ENCODE data around the gene ETAA1.

DNA sequence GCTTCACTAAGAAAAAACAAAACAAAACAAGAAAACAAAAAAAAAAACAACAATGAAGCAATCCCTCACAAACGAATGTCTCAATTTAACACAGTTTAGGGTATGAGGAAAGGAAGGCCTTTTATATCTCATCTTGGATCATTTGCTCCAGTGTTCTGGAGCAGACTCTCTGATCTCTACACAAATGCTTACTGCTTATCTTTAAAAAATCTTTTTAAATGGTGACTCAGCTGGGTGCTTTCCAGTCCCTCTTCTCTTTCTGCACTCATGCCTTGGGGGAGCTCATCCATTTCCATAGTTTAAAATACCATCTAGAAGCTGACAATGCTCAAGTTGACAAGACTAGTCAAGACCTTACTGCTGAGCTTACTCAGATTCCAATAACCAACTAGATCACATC lies 56.2 kb downstream of the ETAA1 start:
- TF ChIP-seq, protein P1, sequence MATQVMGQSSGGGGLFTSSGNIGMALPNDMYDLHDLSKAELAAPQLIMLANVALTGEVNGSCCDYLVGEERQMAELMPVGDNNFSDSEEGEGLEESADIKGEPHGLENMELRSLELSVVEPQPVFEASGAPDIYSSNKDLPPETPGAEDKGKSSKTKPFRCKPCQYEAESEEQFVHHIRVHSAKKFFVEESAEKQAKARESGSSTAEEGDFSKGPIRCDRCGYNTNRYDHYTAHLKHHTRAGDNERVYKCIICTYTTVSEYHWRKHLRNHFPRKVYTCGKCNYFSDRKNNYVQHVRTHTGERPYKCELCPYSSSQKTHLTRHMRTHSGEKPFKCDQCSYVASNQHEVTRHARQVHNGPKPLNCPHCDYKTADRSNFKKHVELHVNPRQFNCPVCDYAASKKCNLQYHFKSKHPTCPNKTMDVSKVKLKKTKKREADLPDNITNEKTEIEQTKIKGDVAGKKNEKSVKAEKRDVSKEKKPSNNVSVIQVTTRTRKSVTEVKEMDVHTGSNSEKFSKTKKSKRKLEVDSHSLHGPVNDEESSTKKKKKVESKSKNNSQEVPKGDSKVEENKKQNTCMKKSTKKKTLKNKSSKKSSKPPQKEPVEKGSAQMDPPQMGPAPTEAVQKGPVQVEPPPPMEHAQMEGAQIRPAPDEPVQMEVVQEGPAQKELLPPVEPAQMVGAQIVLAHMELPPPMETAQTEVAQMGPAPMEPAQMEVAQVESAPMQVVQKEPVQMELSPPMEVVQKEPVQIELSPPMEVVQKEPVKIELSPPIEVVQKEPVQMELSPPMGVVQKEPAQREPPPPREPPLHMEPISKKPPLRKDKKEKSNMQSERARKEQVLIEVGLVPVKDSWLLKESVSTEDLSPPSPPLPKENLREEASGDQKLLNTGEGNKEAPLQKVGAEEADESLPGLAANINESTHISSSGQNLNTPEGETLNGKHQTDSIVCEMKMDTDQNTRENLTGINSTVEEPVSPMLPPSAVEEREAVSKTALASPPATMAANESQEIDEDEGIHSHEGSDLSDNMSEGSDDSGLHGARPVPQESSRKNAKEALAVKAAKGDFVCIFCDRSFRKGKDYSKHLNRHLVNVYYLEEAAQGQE (tag by site-specific recombination; IDR thresholded peaks at IDR 0.05) = no peak
- no peak for TF ChIP-seq ZNF138 (tag by site-specific recombination; IDR thresholded peaks at IDR 0.05; ENCODE audit: borderline replicate concordance)
- no peak for TF ChIP-seq MZF1 (tag by site-specific recombination; IDR thresholded peaks at IDR 0.05; ENCODE audit: borderline replicate concordance)
- TF ChIP-seq, protein P2, sequence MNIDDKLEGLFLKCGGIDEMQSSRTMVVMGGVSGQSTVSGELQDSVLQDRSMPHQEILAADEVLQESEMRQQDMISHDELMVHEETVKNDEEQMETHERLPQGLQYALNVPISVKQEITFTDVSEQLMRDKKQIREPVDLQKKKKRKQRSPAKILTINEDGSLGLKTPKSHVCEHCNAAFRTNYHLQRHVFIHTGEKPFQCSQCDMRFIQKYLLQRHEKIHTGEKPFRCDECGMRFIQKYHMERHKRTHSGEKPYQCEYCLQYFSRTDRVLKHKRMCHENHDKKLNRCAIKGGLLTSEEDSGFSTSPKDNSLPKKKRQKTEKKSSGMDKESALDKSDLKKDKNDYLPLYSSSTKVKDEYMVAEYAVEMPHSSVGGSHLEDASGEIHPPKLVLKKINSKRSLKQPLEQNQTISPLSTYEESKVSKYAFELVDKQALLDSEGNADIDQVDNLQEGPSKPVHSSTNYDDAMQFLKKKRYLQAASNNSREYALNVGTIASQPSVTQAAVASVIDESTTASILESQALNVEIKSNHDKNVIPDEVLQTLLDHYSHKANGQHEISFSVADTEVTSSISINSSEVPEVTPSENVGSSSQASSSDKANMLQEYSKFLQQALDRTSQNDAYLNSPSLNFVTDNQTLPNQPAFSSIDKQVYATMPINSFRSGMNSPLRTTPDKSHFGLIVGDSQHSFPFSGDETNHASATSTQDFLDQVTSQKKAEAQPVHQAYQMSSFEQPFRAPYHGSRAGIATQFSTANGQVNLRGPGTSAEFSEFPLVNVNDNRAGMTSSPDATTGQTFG (tag by site-specific recombination; IDR thresholded peaks at IDR 0.05; ENCODE audit: borderline replicate concordance) = no peak
- no peak for TF ChIP-seq ZNF175 (tag by site-specific recombination; IDR thresholded peaks at IDR 0.05)
- TF ChIP-seq, protein P3, sequence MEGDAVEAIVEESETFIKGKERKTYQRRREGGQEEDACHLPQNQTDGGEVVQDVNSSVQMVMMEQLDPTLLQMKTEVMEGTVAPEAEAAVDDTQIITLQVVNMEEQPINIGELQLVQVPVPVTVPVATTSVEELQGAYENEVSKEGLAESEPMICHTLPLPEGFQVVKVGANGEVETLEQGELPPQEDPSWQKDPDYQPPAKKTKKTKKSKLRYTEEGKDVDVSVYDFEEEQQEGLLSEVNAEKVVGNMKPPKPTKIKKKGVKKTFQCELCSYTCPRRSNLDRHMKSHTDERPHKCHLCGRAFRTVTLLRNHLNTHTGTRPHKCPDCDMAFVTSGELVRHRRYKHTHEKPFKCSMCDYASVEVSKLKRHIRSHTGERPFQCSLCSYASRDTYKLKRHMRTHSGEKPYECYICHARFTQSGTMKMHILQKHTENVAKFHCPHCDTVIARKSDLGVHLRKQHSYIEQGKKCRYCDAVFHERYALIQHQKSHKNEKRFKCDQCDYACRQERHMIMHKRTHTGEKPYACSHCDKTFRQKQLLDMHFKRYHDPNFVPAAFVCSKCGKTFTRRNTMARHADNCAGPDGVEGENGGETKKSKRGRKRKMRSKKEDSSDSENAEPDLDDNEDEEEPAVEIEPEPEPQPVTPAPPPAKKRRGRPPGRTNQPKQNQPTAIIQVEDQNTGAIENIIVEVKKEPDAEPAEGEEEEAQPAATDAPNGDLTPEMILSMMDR (tag by site-specific recombination; IDR thresholded peaks at IDR 0.05) = no peak
- no peak for TF ChIP-seq ZNF350 (tag by site-specific recombination; IDR thresholded peaks at IDR 0.05)
- TF ChIP-seq, protein P4, sequence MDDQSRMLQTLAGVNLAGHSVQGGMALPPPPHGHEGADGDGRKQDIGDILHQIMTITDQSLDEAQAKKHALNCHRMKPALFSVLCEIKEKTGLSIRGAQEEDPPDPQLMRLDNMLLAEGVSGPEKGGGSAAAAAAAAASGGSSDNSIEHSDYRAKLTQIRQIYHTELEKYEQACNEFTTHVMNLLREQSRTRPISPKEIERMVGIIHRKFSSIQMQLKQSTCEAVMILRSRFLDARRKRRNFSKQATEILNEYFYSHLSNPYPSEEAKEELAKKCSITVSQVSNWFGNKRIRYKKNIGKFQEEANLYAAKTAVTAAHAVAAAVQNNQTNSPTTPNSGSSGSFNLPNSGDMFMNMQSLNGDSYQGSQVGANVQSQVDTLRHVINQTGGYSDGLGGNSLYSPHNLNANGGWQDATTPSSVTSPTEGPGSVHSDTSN (CRISPR knock-in tag; IDR thresholded peaks at IDR 0.05) = no peak
- TF ChIP-seq, protein P5, sequence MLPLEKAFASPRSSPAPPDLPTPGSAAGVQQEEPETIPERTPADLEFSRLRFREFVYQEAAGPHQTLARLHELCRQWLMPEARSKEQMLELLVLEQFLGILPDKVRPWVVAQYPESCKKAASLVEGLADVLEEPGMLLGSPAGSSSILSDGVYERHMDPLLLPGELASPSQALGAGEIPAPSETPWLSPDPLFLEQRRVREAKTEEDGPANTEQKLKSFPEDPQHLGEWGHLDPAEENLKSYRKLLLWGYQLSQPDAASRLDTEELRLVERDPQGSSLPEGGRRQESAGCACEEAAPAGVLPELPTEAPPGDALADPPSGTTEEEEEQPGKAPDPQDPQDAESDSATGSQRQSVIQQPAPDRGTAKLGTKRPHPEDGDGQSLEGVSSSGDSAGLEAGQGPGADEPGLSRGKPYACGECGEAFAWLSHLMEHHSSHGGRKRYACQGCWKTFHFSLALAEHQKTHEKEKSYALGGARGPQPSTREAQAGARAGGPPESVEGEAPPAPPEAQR (tag by site-specific recombination; IDR thresholded peaks at IDR 0.05) = no peak
- no peak for TF ChIP-seq GLIS1 (tag by site-specific recombination; IDR thresholded peaks at IDR 0.05)
- TF ChIP-seq ZFHX2 (tag by site-specific recombination; conservative IDR thresholded peaks at IDR 0.05) = no peak
- no peak for TF ChIP-seq ZFP3 (tag by site-specific recombination; IDR thresholded peaks at IDR 0.05; ENCODE audit: low read depth)
- TF ChIP-seq, protein P6, sequence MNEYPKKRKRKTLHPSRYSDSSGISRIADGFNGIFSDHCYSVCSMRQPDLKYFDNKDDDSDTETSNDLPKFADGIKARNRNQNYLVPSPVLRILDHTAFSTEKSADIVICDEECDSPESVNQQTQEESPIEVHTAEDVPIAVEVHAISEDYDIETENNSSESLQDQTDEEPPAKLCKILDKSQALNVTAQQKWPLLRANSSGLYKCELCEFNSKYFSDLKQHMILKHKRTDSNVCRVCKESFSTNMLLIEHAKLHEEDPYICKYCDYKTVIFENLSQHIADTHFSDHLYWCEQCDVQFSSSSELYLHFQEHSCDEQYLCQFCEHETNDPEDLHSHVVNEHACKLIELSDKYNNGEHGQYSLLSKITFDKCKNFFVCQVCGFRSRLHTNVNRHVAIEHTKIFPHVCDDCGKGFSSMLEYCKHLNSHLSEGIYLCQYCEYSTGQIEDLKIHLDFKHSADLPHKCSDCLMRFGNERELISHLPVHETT (tag by site-specific recombination; IDR thresholded peaks at IDR 0.05) = no peak

Data from HEK293 (cell line).